Measurements from ENCODE around the gene ADSS2.

ADSS2 gene

GRCh38 chr1:244406337-244406736 is 45.4 kb downstream of the ADSS2 start (continued):
- TF ChIP-seq REST (tag by site-specific recombination; IDR thresholded peaks at IDR 0.05) (no peak), ZNF362 (tag by site-specific recombination; IDR thresholded peaks at IDR 0.05) (no peak), ZNF626 (tag by site-specific recombination; IDR thresholded peaks at IDR 0.05) (no peak)

- Histone ChIP-seq H3K9me3 (ENCODE audit: control insufficient read depth, insufficient read depth, low read depth, low read length) (no peaks in the 10 kb centered on the region; the same call in 1 of the 2 replicates), H3K36me3 (ENCODE audit: control insufficient read depth in 2 of 2, insufficient read depth in 1 of 2, low read length in 2 of 2) (peaks cover 38 to 51% of the 10 kb centered on the region in 2 experiments), H3K27ac (ENCODE audit: extremely low read depth, low read depth, low read length) (no peak overlapping the region), H3K4me3 (ENCODE audit: low read depth, low read length) (no peak overlapping the region), H3K4me1 (ENCODE audit: control insufficient read depth, insufficient read depth, low read length) (no peaks in the 10 kb centered on the region)
- CTCF ChIA-PET = no interaction called here
- POLR2A ChIA-PET = no interaction called here
- TF ChIP-seq PRDM1 (tag by site-specific recombination; IDR thresholded peaks at IDR 0.05) = no peak
- no peak for TF ChIP-seq ZNF629 (tag by site-specific recombination; IDR thresholded peaks at IDR 0.05)
- no peak for TF ChIP-seq MZF1 (tag by site-specific recombination; IDR thresholded peaks at IDR 0.05; ENCODE audit: borderline replicate concordance)
- TF ChIP-seq ZNF555 (tag by site-specific recombination; conservative IDR thresholded peaks at IDR 0.05) = no peak
- no peak for TF ChIP-seq ZNF133 (tag by site-specific recombination; IDR thresholded peaks at IDR 0.05)
- no peak for TF ChIP-seq ZNF510 (tag by site-specific recombination; IDR thresholded peaks at IDR 0.05; ENCODE audit: insufficient replicate concordance)
- no peak for TF ChIP-seq REST (tag by site-specific recombination; IDR thresholded peaks at IDR 0.05)
- TF ChIP-seq ZNF514 (tag by site-specific recombination; IDR thresholded peaks at IDR 0.05) = no peak
- TF ChIP-seq BCL11B (tag by site-specific recombination; IDR thresholded peaks at IDR 0.05; ENCODE audit: low read depth) = no peak
- TF ChIP-seq TCF7L2 (IDR thresholded peaks at IDR 0.05; ENCODE audit: borderline replicate concordance, low read depth, low read length) = no peak
- TF ChIP-seq ZFP69B (tag by site-specific recombination; IDR thresholded peaks at IDR 0.05) = no peak
- TF ChIP-seq ZNF335 (tag by site-specific recombination; conservative IDR thresholded peaks at IDR 0.05) = no peak
- no peak for TF ChIP-seq KLF9 (tag by site-specific recombination; IDR thresholded peaks at IDR 0.05; ENCODE audit: low read depth)
- no peak for TF ChIP-seq ZNF449 (tag by site-specific recombination; IDR thresholded peaks at IDR 0.05)
- TF ChIP-seq SCRT2 (tag by site-specific recombination; IDR thresholded peaks at IDR 0.05) = no peak
- no peak for TF ChIP-seq ZNF132 (tag by site-specific recombination; IDR thresholded peaks at IDR 0.05; ENCODE audit: borderline replicate concordance)
- TF ChIP-seq ZNF324 (tag by site-specific recombination; IDR thresholded peaks at IDR 0.05) = no peak
- no peak for TF ChIP-seq ZNF311 (tag by site-specific recombination; IDR thresholded peaks at IDR 0.05; ENCODE audit: borderline replicate concordance)
- TF ChIP-seq ZNF677 (tag by site-specific recombination; IDR thresholded peaks at IDR 0.05) = no peak
These were observed 45.9 kb downstream of the ADSS2 start for GRCh38 chr1:244405856-244406255.
